SK-N-MC (cell line): ENCODE results near the gene PCNX3.

ENCODE experiments used
- EZH2 ChIP-seq: fragments of 200-600 bp; sonication (generic); IDR thresholded peaks from one replicate; pipeline ENCODE4 v1.6.1; 2017; ENCODE audit warnings: antibody characterized with exemption
- POLR2AphosphoS5 ChIP-seq: IDR thresholded peaks from 2 replicates; pipeline ENCODE4 v1.6.1; 2012; ENCODE audit warnings: mild to moderate bottlenecking, low read depth, low read length, borderline replicate concordance

- TF ChIP-seq EZH2 = no peak
- TF ChIP-seq POLR2AphosphoS5 = no peak
These were observed 18.0 kb downstream of the PCNX3 start for GRCh38 chr11:65633390-65634108.
